ENCODE data around the gene RIMBP2.
A peak's percentile ranks its signal among the peaks of the same experiment; 100 is the strongest.

RIMBP2 gene

DNA sequence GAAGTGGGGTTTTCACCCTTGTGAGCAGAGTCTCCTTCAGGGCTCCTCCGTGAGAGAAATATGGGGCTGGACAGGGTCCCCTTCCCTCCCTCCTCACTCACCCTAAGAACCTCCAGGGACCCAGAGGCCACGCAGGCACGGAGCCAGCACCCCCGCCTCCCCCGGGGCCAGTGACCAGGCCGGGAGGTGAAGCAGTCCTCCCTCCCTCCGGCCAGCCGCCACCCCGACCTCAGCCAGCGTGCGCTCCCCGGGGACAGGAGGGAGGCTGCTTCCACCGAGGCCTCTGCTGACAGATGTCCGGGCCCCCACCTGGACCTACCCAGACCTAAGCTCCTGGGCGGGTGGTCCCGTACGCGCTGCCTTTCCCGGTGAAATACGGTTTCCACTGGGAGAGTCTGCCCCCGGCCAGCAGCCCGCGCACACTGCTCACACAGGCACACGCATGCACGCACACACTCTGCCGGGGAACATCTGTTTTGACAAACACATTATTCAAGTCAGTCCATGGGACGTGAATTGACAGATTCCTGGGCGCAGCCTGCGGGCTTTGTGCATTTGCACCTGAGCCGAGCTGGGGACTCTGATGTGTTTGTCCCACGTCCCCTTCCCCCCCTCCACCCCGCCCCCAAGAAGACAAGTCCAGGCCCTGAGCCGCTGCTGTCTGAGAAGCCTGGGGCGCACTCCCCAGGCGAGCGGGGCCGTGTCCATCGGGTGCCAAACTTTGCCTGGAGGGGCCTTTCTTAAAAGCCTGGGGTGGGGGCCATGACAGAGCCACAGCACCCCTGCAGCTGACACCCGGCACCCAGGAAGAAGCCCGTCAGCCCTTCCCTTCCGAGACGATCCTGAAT, 725 bp downstream of the RIMBP2 start:
- H3K4me3 ChIP-seq (ENCODE audit: low read depth, low read length), result no peak overlapping the region
- TF ChIP-seq, protein P1, sequence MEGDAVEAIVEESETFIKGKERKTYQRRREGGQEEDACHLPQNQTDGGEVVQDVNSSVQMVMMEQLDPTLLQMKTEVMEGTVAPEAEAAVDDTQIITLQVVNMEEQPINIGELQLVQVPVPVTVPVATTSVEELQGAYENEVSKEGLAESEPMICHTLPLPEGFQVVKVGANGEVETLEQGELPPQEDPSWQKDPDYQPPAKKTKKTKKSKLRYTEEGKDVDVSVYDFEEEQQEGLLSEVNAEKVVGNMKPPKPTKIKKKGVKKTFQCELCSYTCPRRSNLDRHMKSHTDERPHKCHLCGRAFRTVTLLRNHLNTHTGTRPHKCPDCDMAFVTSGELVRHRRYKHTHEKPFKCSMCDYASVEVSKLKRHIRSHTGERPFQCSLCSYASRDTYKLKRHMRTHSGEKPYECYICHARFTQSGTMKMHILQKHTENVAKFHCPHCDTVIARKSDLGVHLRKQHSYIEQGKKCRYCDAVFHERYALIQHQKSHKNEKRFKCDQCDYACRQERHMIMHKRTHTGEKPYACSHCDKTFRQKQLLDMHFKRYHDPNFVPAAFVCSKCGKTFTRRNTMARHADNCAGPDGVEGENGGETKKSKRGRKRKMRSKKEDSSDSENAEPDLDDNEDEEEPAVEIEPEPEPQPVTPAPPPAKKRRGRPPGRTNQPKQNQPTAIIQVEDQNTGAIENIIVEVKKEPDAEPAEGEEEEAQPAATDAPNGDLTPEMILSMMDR (IDR thresholded peaks at IDR 0.05; ENCODE audit: control insufficient read depth, extremely low read depth, insufficient read depth), result no peak
- DNase-seq (ENCODE audit: low read depth), result no peak

DNA sequence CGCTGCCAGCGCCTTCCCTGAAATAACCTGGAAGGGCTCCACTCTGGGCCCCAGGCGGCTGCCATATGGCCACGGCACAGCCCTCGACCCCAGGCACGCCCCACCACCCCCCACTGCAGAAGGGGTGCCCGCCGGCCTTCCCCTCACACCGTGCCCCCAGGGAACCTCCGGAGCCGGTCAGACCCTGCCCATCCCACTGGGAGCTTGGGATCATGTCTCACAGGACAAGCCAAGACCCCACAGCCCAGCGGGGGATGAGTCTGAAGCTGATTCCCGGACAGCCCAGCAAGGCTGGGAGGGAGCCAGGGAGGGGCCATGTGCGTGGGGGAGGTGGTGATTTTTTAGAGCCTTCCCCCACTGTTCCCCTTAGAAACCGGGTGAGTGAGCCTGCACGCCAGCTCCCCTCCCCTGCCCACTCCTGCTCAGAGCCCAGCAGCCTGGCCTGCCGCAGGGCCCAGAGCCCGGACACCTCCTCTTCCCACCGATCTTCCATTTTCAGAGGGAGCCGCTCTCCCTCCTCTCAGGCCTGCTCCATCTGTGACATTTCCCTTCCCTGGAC, 1.4 kb downstream of the RIMBP2 start:
- no peak overlapping the region for H3K4me3 ChIP-seq (ENCODE audit: low read depth, low read length)

DNA sequence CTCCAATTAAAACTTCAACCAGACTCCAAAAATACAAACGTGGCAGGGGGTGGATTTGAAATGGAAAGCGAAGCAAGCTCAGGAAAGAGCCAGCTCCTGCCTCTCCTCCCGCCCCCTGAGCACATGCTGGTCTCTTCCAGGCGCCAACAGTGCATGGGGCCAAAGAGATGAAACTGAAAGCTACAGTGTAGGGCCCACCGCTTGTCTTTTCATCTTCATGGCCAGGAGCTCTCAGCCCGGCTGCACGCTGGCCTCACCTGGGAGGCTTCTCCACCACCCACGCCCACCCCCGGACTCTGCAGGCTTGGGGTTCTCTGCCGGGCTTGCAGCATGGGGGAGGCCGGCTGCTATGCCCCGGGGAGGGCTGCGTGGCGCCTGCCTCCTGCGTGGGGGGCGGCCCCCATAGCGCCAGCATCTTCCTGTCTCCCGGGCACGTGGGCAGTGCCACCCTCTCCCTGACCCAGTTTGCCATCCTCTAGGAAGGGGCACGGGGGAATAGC, 2.0 kb downstream of the RIMBP2 start:
- TF ChIP-seq, protein P1 (IDR thresholded peaks at IDR 0.05; ENCODE audit: control insufficient read depth, extremely low read depth, insufficient read depth), result no peak
- H3K4me3 ChIP-seq (ENCODE audit: low read depth, low read length), result no peak overlapping the region
- DNase-seq (ENCODE audit: low read depth), result no peak

More for the DNA sequence above, 1.4 kb downstream of the RIMBP2 start:
- TF ChIP-seq, protein P1 (IDR thresholded peaks at IDR 0.05; ENCODE audit: control insufficient read depth, extremely low read depth, insufficient read depth), result no peak
- no peak for DNase-seq (ENCODE audit: low read depth)

DNA sequence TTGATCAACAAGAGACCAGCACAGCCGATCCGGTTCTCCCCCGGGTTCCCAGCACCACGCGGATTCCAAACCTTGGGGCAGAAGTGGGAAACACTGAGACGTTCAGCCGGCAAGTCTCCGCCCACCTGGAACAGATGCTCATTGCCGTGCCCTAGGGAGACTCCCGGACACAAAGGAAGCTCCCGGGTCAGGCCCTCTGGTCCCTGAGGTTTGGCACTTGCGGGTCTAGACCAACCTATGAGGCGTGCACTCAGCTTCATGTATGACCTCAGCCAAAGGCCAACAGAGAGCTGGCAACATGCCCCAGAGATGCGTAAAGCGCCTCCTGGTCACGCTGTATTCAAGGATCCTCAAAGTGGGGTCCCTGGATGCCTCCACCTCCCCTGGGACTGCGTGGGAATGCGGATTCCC, 2.5 kb downstream of the RIMBP2 start:
- TF ChIP-seq, protein P1 (IDR thresholded peaks at IDR 0.05; ENCODE audit: control insufficient read depth, extremely low read depth, insufficient read depth), result no peak
- no peak overlapping the region for H3K4me3 ChIP-seq (ENCODE audit: low read depth, low read length)
- DNase-seq (ENCODE audit: low read depth), result peak; percentile 1

DNA sequence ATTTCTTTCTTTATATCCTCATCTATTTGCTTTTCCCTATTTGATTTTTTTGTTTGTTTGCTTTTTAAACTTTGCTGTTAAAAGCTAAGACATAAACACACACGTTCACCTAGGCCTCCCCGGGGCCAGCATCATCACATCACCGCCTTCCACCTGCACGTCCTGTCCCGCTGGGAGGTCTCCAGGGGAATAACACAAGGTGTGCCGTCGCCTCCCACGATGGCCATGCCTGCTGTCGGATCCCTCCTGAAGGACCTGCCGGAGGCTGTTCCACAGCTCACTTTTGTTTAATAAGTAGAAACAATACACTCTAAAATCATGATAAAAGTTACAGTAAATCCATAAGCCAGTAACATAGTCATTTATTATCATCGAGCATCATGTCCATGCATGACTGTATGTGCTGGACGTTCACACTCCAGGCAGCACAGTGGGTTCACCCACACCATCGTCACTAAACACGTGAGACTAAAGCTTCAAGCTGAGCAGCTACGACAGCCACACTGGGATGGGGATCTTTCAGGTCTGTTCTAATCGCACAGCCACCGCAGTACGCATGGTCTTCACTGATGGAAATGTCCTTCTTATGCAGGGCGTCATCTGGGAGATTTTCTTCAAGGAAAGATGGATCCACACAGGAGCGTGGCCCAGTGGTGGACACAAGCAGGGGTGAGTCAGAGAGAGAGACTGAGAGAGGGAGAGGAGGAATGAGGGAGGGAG, 3.6 kb downstream of the RIMBP2 start:
- TF ChIP-seq, protein P1 (IDR thresholded peaks at IDR 0.05; ENCODE audit: control insufficient read depth, extremely low read depth, insufficient read depth), result no peak

DNA sequence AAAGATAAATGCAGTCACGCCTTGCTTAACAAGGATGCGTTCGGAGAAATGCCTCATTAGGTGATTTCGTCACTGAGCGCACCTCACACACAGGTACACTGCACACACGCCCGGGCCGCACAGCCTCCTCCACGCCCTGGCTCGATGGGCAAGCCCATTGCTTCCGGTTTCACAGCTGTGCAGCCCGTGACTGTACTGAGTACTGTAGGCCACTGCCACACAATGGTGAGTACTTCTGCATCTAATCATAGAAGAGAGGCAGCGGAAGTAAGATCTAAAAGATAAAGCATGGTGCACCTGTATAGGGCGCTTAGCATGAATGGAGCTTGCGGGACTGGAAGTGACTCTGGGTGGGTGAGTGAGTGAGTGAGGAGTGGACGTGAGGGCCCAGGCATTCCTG, 4.3 kb downstream of the RIMBP2 start:
- DNase-seq (ENCODE audit: low read depth), result no peak
- no peak overlapping the region for H3K4me3 ChIP-seq (ENCODE audit: low read depth, low read length)
- TF ChIP-seq, protein P1 (IDR thresholded peaks at IDR 0.05; ENCODE audit: control insufficient read depth, extremely low read depth, insufficient read depth), result no peak

More for the DNA sequence above, 3.6 kb downstream of the RIMBP2 start:
- DNase-seq (ENCODE audit: low read depth), result no peak
- H3K4me3 ChIP-seq (ENCODE audit: low read depth, low read length), result no peak overlapping the region

Measured in LNCaP clone FGC (cell line).